ENCODE measurements around the gene CD82.
"Not testable (repeated sequence)": the region's sequence is repeated elsewhere in the genome, so short reads cannot be mapped to it uniquely, and the experiment has no call there.

The CD82 gene

DNA sequence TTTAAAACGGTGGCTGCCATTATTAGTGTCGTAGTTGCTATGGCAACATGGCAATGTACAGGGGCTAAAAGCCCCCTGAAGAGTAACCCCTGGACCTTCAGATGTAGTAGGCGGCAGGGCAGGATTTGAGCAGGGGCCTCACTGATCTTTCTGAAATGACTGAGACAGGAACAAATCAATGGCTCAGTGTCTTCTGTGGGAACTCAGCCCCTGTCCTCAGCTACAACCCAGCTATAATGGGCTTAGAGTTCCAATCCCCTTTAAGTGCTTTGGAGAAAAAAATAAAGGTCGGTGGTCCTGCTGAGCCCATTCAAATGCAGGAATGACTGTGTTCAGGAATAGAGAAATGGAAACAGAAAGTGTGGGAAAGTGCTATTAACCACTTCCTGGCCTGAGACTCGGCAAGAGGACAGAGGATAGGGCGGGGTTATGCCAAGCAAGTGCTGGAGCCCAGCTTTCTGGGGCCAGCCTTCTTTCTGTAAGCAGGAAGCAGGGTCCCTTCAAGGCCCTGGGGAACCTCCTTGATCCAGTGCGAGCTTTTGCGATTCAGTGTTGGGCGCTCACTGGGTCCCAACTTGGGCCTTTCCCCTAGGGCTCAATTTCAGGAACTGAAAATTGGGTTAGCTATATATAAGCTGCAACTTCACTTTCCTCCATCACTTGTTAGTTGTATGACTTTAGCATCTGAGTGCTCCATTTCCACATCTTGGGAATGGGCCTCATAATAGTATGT is 6.1 kb upstream of the CD82 start:
- no peaks in the 10 kb centered on the region for H3K36me3 ChIP-seq (ENCODE audit: control insufficient read depth in 1 of 2, insufficient read depth in 2 of 2, low read length in 2 of 2)
- H3K9ac ChIP-seq (ENCODE audit: low read length), result no peak overlapping the region
- no peak overlapping the region for H2AK5ac ChIP-seq (ENCODE audit: low read length)
- H3K79me2 ChIP-seq (ENCODE audit: control insufficient read depth, insufficient read depth, low read length, poor library complexity), result no peaks in the 10 kb centered on the region
- H3K4me1 ChIP-seq (ENCODE audit: control insufficient read depth in 1 of 2, insufficient read depth in 2 of 2, low read length in 2 of 2), result peaks cover 0 to 2% of the 10 kb centered on the region in 2 experiments
- no peaks in the 10 kb centered on the region for H3K27me3 ChIP-seq (ENCODE audit: insufficient read depth, low read length)
- no peak overlapping the region for H3K4me3 ChIP-seq (ENCODE audit: low read depth, low read length)
- H2AFZ ChIP-seq (ENCODE audit: insufficient read depth, low read length, poor library complexity), result no peak overlapping the region
- DNase-seq, result no peak
- peaks cover 2% of the 10 kb centered on the region for H3K9me3 ChIP-seq (ENCODE audit: insufficient read depth, low read depth, low read length)
- no peak overlapping the region for H4K91ac ChIP-seq (ENCODE audit: low read depth, low read length)
- H3K23ac ChIP-seq (ENCODE audit: low read length), result no peak overlapping the region
- H4K12ac ChIP-seq (ENCODE audit: low read depth, low read length), result no peak overlapping the region
- H3K14ac ChIP-seq (ENCODE audit: low read length), result no peak overlapping the region
- no peak overlapping the region for H2BK5ac ChIP-seq (ENCODE audit: low read depth, low read length, poor library complexity)
- no peak overlapping the region for H3K27ac ChIP-seq (ENCODE audit: low read depth, low read length)
- H2BK120ac ChIP-seq (ENCODE audit: insufficient read depth, low read length, poor library complexity), result no peak overlapping the region
- H3K4ac ChIP-seq (ENCODE audit: low read depth, low read length), result no peak overlapping the region
- H3K4me2 ChIP-seq (ENCODE audit: low read length), result no peak overlapping the region
- no peak overlapping the region for H2BK12ac ChIP-seq (ENCODE audit: low read length)
- no peaks in the 10 kb centered on the region for H3K79me1 ChIP-seq (ENCODE audit: low read length)
- no peak overlapping the region for H3K18ac ChIP-seq (ENCODE audit: low read length)
- no peak overlapping the region for H4K8ac ChIP-seq (ENCODE audit: low read depth, low read length)
- WGBS (ENCODE audit: extremely low coverage, insufficient coverage, insufficient read length), result no CpG with 5 or more reads among the region's 9 CpGs

DNA sequence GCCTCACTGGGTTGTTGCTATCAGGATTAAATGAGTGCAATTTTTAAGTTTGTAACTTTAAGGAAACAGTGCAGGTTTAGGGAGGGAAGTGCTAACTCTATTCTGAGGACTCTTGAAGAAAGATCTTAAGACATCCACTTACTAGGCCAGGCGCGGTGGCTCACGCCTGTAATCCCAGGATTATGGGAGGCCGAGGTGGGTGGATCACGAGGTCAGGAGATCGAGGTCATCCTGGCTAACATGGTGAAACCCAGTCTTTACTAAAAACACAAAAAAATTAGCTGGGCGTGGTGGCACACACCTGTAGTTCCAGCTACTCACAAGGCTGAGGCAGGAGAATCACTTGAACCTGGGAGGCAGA is 5.5 kb upstream of the CD82 start:
- H3K4ac ChIP-seq (ENCODE audit: low read depth, low read length); H4K91ac ChIP-seq (ENCODE audit: low read depth, low read length); H3K9ac ChIP-seq (ENCODE audit: low read length); H3K18ac ChIP-seq (ENCODE audit: low read length); H3K9me3 ChIP-seq (ENCODE audit: insufficient read depth, low read depth, low read length); H3K4me2 ChIP-seq (ENCODE audit: low read length); H3K4me3 ChIP-seq (ENCODE audit: low read depth, low read length); H4K8ac ChIP-seq (ENCODE audit: low read depth, low read length); H2BK5ac ChIP-seq (ENCODE audit: low read depth, low read length, poor library complexity); H3K79me2 ChIP-seq (ENCODE audit: control insufficient read depth, insufficient read depth, low read length, poor library complexity); H3K14ac ChIP-seq (ENCODE audit: low read length); H3K79me1 ChIP-seq (ENCODE audit: low read length); H2BK120ac ChIP-seq (ENCODE audit: insufficient read depth, low read length, poor library complexity); H4K12ac ChIP-seq (ENCODE audit: low read depth, low read length); H3K27ac ChIP-seq (ENCODE audit: low read depth, low read length); H3K27me3 ChIP-seq (ENCODE audit: insufficient read depth, low read length); H2BK12ac ChIP-seq (ENCODE audit: low read length); H3K23ac ChIP-seq (ENCODE audit: low read length); H2AK5ac ChIP-seq (ENCODE audit: low read length); H2AFZ ChIP-seq (ENCODE audit: insufficient read depth, low read length, poor library complexity); DNase-seq; H3K36me3 ChIP-seq (ENCODE audit: control insufficient read depth in 1 of 2, insufficient read depth in 2 of 2, low read length in 2 of 2); H3K4me1 ChIP-seq (ENCODE audit: control insufficient read depth in 1 of 2, insufficient read depth in 2 of 2, low read length in 2 of 2): not testable (repeated sequence)
- WGBS (ENCODE audit: extremely low coverage, insufficient coverage, insufficient read length), result no CpG with 5 or more reads among the region's 7 CpGs

DNA sequence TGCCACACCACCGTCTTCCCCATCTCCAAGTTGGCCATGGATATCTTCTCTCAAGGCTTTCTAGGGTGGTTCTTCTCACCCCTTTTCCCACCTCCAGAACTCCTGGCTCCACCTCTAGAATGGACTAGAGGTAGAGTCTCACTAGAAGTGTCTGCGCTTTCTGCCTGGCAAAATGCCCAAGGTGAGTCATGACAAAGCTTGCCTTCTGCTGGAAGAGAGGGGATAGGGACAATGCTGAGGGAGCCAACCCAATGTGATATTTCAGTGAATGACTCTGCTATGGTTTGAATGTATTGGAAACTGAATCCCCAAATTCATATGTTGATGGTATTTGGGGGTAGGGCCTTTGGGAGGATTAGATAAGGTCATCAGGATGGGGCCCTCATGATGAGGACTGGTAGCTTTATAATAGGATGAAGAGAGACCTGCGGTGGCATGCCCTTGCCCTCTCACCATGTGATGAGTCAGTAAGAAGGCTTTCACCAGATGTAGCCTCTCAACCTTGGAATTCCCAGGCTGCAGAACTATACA is 4.1 kb upstream of the CD82 start:
- no peak overlapping the region for H3K4ac ChIP-seq (ENCODE audit: low read depth, low read length)
- H4K91ac ChIP-seq (ENCODE audit: low read depth, low read length), result no peak overlapping the region
- no peak overlapping the region for H2BK5ac ChIP-seq (ENCODE audit: low read depth, low read length, poor library complexity)
- H4K8ac ChIP-seq (ENCODE audit: low read depth, low read length), result no peak overlapping the region
- no peak overlapping the region for H3K4me2 ChIP-seq (ENCODE audit: low read length)
- peaks cover 6 to 13% of the 10 kb centered on the region in 2 experiments for H3K4me1 ChIP-seq (ENCODE audit: control insufficient read depth in 1 of 2, insufficient read depth in 2 of 2, low read length in 2 of 2)
- H2AFZ ChIP-seq (ENCODE audit: insufficient read depth, low read length, poor library complexity), result no peak overlapping the region
- no peak overlapping the region for H2BK12ac ChIP-seq (ENCODE audit: low read length)
- H2AK5ac ChIP-seq (ENCODE audit: low read length), result no peak overlapping the region
- no peak overlapping the region for H4K12ac ChIP-seq (ENCODE audit: low read depth, low read length)
- H2BK120ac ChIP-seq (ENCODE audit: insufficient read depth, low read length, poor library complexity), result no peak overlapping the region
- no peak overlapping the region for H3K18ac ChIP-seq (ENCODE audit: low read length)
- no peaks in the 10 kb centered on the region for H3K36me3 ChIP-seq (ENCODE audit: control insufficient read depth in 1 of 2, insufficient read depth in 2 of 2, low read length in 2 of 2)
- H3K27ac ChIP-seq (ENCODE audit: low read depth, low read length), result no peak overlapping the region
- no peaks in the 10 kb centered on the region for H3K79me2 ChIP-seq (ENCODE audit: control insufficient read depth, insufficient read depth, low read length, poor library complexity)
- H3K4me3 ChIP-seq (ENCODE audit: low read depth, low read length), result no peak overlapping the region
- H3K9me3 ChIP-seq (ENCODE audit: insufficient read depth, low read depth, low read length), result peaks cover 2% of the 10 kb centered on the region
- H3K9ac ChIP-seq (ENCODE audit: low read length), result no peak overlapping the region
- H3K27me3 ChIP-seq (ENCODE audit: insufficient read depth, low read length), result peaks cover 6% of the 10 kb centered on the region
- H3K79me1 ChIP-seq (ENCODE audit: low read length), result peaks cover 4% of the 10 kb centered on the region
- no peak overlapping the region for H3K14ac ChIP-seq (ENCODE audit: low read length)
- no CpG with 5 or more reads among the region's 3 CpGs for WGBS (ENCODE audit: extremely low coverage, insufficient coverage, insufficient read length)
- DNase-seq, result no peak
- H3K23ac ChIP-seq (ENCODE audit: low read length), result no peak overlapping the region

DNA sequence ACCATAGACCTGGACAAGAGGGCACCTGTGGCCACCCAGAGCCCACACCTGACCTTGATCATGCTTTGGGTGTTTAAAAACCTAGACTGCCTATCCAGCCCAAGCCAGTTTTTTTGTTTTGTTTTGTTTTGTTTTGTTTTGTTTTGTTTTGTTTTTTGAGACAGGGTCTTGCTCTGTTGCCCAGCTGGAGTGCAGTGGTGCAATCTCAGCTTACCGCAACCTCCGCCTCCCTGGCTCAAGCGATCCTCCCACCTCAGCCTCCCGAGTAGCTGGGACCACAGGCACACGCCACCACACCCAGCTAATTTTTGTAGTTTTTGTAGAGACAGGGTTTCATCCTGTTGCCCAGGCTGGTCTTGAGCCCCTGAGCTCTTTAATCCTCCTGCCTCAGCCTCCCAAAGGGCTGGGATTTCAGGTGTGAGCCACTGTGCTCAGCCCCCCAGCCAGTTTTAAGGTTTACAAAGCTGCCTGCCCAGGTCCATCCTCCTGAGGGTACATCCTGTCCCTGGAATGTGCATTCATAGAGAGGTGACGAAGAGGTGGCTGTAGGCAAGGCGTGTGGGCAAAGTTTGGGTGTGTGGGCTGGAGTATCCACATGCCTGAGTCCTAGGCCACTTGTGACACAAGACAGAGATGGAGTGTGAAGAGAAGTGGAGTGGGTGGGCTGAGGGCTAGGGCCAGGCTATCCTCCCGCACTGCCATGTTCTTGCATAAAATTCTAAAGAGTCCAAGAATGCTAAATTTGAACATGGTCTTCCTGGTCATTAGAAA is 3.3 kb upstream of the CD82 start:
- DNase-seq, result no peak
- no peak overlapping the region for H2AFZ ChIP-seq (ENCODE audit: insufficient read depth, low read length, poor library complexity)
- no peak overlapping the region for H3K14ac ChIP-seq (ENCODE audit: low read length)
- H3K27ac ChIP-seq (ENCODE audit: low read depth, low read length), result no peak overlapping the region
- H3K79me2 ChIP-seq (ENCODE audit: control insufficient read depth, insufficient read depth, low read length, poor library complexity), result no peaks in the 10 kb centered on the region
- no peak overlapping the region for H3K23ac ChIP-seq (ENCODE audit: low read length)
- H3K4me1 ChIP-seq (ENCODE audit: control insufficient read depth in 1 of 2, insufficient read depth in 2 of 2, low read length in 2 of 2), result peaks cover 6 to 13% of the 10 kb centered on the region in 2 experiments
- H3K27me3 ChIP-seq (ENCODE audit: insufficient read depth, low read length), result peaks cover 6% of the 10 kb centered on the region
- H2BK12ac ChIP-seq (ENCODE audit: low read length), result no peak overlapping the region
- H2AK5ac ChIP-seq (ENCODE audit: low read length), result no peak overlapping the region
- no peak overlapping the region for H3K4me3 ChIP-seq (ENCODE audit: low read depth, low read length)
- H3K9me3 ChIP-seq (ENCODE audit: insufficient read depth, low read depth, low read length), result peaks cover 4% of the 10 kb centered on the region
- peaks cover 4% of the 10 kb centered on the region for H3K79me1 ChIP-seq (ENCODE audit: low read length)
- H4K91ac ChIP-seq (ENCODE audit: low read depth, low read length), result no peak overlapping the region
- H3K36me3 ChIP-seq (ENCODE audit: control insufficient read depth in 1 of 2, insufficient read depth in 2 of 2, low read length in 2 of 2), result no peaks in the 10 kb centered on the region
- no peak overlapping the region for H2BK5ac ChIP-seq (ENCODE audit: low read depth, low read length, poor library complexity)
- WGBS (ENCODE audit: extremely low coverage, insufficient coverage, insufficient read length), result no CpG with 5 or more reads among the region's 8 CpGs
- no peak overlapping the region for H3K9ac ChIP-seq (ENCODE audit: low read length)
- H3K4ac ChIP-seq (ENCODE audit: low read depth, low read length), result no peak overlapping the region
- no peak overlapping the region for H4K12ac ChIP-seq (ENCODE audit: low read depth, low read length)
- no peak overlapping the region for H4K8ac ChIP-seq (ENCODE audit: low read depth, low read length)
- H2BK120ac ChIP-seq (ENCODE audit: insufficient read depth, low read length, poor library complexity), result no peak overlapping the region
- no peak overlapping the region for H3K4me2 ChIP-seq (ENCODE audit: low read length)
- H3K18ac ChIP-seq (ENCODE audit: low read length), result no peak overlapping the region
